Mesothelial cell of epicardium (in vitro differentiated cells): ENCODE data around the gene MASP2. TPM values are rescaled to one million over a fixed set of nuclear protein-coding genes. Genes with fewer than 3 reads are reported as not detected.

Experiments
- DNase-seq, 2 experiments: peaks; one replicate each; pipeline ENCODE4 v3.0.0; 2021; ENCODE audit warnings: low spot score in 2 of 2; ENCODE audit not compliant: unreplicated experiment in 2 of 2
- H3K27ac Mint-ChIP-seq: 2 replicates; pipeline ENCODE4 v1.8.0; 2021; ENCODE audit warnings: mixed read lengths
- H3K27me3 Mint-ChIP-seq: 2 replicates; pipeline ENCODE4 v1.8.0; 2021; ENCODE audit warnings: low read depth, mixed read lengths
- H3K36me3 Mint-ChIP-seq: 2 replicates; pipeline ENCODE4 v1.8.0; 2021; ENCODE audit warnings: mixed read lengths
- H3K4me1 Mint-ChIP-seq: 2 replicates; pipeline ENCODE4 v1.8.0; 2021; ENCODE audit warnings: mixed read lengths
- H3K4me3 Mint-ChIP-seq: 2 replicates; pipeline ENCODE4 v1.8.0; 2021; ENCODE audit warnings: mild to moderate bottlenecking, moderate library complexity, mixed read lengths
- H3K9me3 Mint-ChIP-seq: 2 replicates; pipeline ENCODE4 v1.8.0; 2021; ENCODE audit warnings: mixed read lengths
- total RNA-seq: library from RNA; stranded (reverse); gene quantifications from 3 replicates; pipeline ENCODE4 v1.2.1, GENCODE V29; 2021
- TF ChIP-seq, protein P1 (sequence below): fragments of 200-600 bp; sonication (generic); IDR thresholded peaks from one replicate; pipeline ENCODE4 v1.5.0; 2021; ENCODE audit warnings: antibody characterized with exemption; ENCODE audit not compliant: unreplicated experiment

Gene MASP2
- total RNA-seq, 1 donor from 2014 or later = 0.20 TPM

DNA sequence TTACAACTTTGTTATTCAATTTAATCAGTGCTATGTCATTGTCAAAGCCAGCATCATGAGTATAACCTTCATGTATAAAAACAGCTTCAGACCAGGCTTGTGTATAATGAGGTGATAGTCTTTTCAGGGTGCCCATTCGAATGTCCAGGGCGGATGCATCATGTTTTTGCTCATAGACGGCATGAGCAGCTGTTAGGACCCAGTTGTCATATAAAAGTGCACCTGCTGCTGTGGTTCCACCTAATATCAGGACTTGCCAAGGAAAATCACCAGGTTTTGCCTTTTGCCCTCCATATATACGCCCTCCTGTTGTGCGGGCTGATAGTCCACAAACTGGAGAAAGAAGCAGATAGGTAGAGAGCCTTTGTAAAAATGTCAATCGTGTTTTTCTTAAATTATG lies 19.7 kb downstream of the MASP2 start:
- H3K36me3 Mint-ChIP-seq = peaks cover 30% of the 10 kb centered on the region
- H3K27ac Mint-ChIP-seq = no peak overlapping the region

DNA sequence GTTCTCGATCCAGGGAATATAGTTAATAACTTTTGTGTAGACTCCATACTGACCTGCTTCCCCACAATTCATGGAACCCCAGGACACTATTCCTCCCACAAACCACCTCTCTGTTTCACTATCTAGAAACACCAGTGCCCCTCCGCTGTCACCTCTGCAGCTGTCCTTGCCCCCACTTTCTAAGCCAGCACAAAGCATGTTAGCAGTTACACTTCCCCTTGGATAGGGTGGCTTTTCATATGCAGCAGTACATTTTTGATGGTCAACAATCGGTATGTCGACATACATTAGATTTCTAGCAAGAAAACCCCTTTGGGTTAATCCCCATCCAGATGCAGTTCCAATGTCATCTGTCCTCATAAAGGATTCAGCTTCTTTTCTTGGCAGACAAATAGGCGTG lies 20.1 kb downstream of the MASP2 start:
- Mint-ChIP-seq H3K27me3 (no peaks in the 10 kb centered on the region), H3K9me3 (no peaks in the 10 kb centered on the region), H3K36me3 (peaks cover 34% of the 10 kb centered on the region), H3K4me3 (no peak overlapping the region), H3K4me1 (no peaks in the 10 kb centered on the region), H3K27ac (no peak overlapping the region)
- no peak for DNase-seq
- TF ChIP-seq, protein P1, sequence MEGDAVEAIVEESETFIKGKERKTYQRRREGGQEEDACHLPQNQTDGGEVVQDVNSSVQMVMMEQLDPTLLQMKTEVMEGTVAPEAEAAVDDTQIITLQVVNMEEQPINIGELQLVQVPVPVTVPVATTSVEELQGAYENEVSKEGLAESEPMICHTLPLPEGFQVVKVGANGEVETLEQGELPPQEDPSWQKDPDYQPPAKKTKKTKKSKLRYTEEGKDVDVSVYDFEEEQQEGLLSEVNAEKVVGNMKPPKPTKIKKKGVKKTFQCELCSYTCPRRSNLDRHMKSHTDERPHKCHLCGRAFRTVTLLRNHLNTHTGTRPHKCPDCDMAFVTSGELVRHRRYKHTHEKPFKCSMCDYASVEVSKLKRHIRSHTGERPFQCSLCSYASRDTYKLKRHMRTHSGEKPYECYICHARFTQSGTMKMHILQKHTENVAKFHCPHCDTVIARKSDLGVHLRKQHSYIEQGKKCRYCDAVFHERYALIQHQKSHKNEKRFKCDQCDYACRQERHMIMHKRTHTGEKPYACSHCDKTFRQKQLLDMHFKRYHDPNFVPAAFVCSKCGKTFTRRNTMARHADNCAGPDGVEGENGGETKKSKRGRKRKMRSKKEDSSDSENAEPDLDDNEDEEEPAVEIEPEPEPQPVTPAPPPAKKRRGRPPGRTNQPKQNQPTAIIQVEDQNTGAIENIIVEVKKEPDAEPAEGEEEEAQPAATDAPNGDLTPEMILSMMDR = no peak

More for the DNA sequence above, 19.7 kb downstream of the MASP2 start:
- Mint-ChIP-seq H3K4me3 (no peak overlapping the region), H3K9me3 (no peaks in the 10 kb centered on the region), H3K27me3 (no peaks in the 10 kb centered on the region), H3K4me1 (no peaks in the 10 kb centered on the region)
- DNase-seq = no peak
- TF ChIP-seq, protein P1 = no peak

DNA sequence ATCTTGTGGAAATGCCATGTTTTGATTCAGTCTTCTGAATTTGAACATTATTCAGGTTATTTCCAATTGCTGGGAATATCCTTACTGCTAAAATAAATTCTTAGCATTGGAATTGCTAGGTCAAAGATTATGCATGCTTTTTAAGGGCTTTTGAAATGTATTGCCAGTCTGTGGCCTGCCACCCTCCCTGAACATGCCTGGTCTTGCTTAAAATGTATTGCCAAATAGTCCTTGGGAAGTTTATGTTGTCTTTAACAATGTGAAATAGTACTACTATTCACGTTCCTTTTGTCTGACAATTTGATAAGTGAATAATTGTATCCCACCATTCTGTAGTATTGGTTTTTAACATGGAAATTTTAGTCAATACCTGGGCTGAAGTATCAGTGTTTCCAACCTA lies 21.0 kb downstream of the MASP2 start:
- Mint-ChIP-seq H3K36me3 (peaks cover 35% of the 10 kb centered on the region), H3K4me1 (no peaks in the 10 kb centered on the region), H3K9me3 (no peaks in the 10 kb centered on the region), H3K27me3 (no peaks in the 10 kb centered on the region), H3K4me3 (no peak overlapping the region), H3K27ac (no peak overlapping the region)
- no peak for DNase-seq
- TF ChIP-seq, protein P1 = no peak

DNA sequence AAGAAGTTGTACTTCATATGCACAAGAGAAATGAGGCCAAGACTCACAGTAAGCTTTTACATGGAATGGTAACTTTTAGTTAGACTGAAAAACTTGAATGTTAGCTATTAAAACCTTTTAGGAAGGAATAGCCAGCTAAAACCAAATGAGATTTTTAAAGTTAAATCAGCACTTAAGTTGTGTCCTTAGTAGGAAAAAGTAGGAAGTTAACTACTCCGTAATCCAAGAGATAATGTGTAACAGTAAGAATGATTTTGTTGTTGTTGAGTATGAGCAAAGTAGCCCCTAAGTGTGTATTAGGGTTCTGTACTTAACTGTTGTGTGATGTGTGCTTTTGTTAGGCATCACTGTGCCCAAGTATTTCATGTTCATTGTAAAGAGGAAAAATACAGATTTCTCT lies 21.4 kb downstream of the MASP2 start:
- DNase-seq = no peak
- Mint-ChIP-seq H3K4me1 (no peaks in the 10 kb centered on the region), H3K27ac (no peak overlapping the region)

DNA sequence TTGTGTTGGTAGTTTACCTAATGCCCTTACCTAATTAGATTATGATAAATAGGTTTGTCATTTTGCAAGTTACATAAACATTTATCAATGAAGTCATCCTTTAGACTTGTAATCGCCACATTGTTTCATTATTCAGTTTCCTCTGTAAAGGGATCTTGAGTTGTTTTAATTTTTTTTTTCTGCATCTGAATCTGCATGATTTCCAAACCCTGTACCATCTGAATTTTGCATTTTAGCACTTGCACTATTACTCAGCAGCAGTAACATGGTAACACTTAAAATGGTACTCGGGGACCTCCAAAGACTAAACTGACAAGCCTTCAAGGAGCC lies 22.2 kb downstream of the MASP2 start:
- H3K27me3 Mint-ChIP-seq = no peaks in the 10 kb centered on the region
- TF ChIP-seq, protein P1 = no peak
- no peaks in the 10 kb centered on the region for H3K4me1 Mint-ChIP-seq
- peak overlapping the region; percentile 58 for H3K27ac Mint-ChIP-seq
- no peaks in the 10 kb centered on the region for H3K9me3 Mint-ChIP-seq
- no peak overlapping the region for H3K4me3 Mint-ChIP-seq
- DNase-seq = no peak
- H3K36me3 Mint-ChIP-seq = peaks cover 31% of the 10 kb centered on the region

More for the DNA sequence above, 21.4 kb downstream of the MASP2 start:
- Mint-ChIP-seq H3K9me3 (no peaks in the 10 kb centered on the region), H3K4me3 (no peak overlapping the region), H3K36me3 (peaks cover 34% of the 10 kb centered on the region), H3K27me3 (no peaks in the 10 kb centered on the region)
- TF ChIP-seq, protein P1 = no peak
